Astrocyte (in vitro differentiated cells and primary cell): ENCODE results near the gene STRA8.

ENCODE experiments used
- CTCF ChIP-seq: IDR thresholded peaks from 2 replicates; pipeline ENCODE4 v1.5.1; 2011; ENCODE audit warnings: low read depth, mild to moderate bottlenecking, inconsistent platforms, low read length, moderate library complexity; ENCODE audit not compliant: insufficient read depth
- EZH2 ChIP-seq: IDR thresholded peaks from 2 replicates; pipeline ENCODE4 v1.6.1; 2012; ENCODE audit warnings: mild to moderate bottlenecking, low read length, inconsistent platforms; ENCODE audit not compliant: insufficient read depth

GRCh38 chr7:135224027-135224426, 9.6 kb upstream of the STRA8 start:
- TF ChIP-seq CTCF (no peak), EZH2 (no peak)
